GM18861 (cell line): ENCODE results near the gene SSR1.

ENCODE experiments used
- ATAC-seq: cut with Tn5 transposase; IDR thresholded peaks from one replicate; pipeline ENCODE4 v1.9.1; 2021; ENCODE audit not compliant: unreplicated experiment

SSR1 gene

GRCh38 chr6:7218406-7218988, 94.5 kb downstream of the SSR1 start:
- no peak for ATAC-seq
